ENCODE data around the gene ZNF775.

Gene ZNF775

DNA sequence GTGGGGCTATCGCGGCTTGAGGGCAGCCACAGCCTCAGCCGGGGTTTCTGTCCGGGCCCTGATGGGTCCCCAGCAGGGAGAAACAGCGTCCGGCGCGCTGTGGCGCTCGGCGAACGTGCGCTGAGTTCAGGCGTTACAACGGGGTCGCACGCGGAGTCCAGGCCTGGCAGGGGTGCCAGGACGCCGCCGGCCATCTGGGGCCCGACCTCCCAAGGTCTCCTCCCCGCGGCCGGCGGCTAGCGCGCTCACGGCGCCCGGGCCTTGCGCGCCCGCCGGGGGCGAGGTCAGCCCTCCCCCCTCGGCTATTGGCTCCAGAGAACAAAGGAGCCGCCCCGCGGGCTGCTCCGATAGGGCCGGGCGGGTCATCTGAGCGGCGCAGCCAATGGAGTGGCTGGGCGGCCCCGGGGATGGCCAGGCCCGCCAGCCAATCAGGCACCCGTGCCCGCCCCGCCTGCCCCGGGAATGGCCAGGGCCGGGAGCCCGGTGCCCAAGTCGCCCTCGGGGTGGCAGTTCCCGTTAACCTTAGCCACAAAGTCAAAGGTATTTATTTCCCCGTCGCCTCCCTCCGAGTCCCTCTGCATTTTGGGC, at the start of gene ZNF775:
ZNF775 (plus strand) TSS at position 478 of the 588 bp plus-strand sequence. CDS start 9,141 bp downstream, outside the sequence.
- DNase-seq = peak; percentile 97

DNA sequence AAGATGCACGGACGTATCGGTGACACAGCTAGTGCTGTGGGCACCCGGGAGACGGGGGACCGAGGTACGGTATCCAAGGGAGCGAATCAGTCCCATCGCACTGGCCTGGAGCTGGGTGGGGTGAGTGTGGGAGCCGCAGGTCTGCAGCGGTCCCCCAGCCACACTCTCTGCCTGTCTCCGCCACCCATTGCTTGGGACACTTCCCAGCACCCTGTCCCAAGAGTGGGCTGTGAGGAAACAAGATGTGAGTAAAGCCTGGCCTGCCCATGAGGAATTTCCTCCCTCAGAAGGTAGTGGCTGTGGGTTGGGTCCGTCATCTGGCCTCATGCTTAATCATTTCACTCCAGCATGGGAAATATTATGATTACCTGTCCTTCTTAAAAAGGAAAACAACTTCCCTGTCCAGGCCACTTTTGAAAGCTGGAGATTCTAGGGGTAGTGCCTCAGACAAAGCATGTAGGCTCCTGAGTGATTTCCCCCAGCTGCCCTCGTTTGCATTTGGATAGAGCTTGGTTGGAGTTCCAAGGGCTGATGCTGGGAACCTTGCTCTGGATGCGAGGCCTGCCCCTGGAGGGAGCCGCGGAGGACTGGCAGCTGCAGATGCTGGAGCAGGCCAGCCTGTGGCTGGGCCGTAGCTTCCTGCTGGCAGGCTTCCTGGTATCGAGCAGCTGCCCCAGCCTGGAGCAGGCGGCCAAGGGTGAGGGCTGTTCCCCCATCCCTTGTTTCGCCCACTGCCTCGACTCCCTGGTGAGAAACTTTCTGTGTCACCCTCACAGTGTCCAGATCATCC, 49.6 kb upstream of the ZNF775 start:
- DNase-seq = peak; percentile 48

DNA sequence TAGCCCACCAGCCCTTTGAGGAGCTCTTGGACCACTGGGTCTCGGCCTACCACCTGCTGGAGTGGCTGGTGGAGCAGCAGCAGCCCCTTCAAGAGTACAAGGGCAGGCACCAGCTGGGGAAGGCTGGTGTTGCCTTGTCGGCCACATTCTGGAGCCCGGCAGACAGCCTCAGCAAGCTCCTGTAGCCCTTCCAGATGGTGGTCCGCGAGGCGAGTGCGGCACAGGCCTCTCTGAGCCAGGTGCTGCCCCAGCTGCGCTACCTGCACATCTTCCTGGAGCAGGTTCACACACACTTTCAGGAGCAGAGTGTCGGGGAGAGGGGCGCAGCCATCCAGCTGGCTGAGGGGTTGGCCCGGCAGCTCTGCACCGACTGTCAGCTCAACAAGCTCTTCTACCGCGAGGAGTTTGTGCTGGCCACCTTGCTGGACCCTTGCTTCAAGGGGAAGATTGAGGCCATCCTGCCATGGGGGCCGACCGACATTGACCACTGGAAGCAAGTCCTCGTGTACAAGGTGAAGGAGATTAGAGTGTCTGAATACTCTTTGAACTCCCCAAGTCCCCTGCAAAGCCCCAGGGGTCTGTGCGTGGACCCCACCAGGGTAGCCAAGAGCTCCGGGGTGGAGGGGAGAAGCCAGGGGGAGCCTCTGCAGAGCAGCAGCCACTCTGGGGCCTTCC, 48.8 kb upstream of the ZNF775 start:
- no peak for DNase-seq

DNA sequence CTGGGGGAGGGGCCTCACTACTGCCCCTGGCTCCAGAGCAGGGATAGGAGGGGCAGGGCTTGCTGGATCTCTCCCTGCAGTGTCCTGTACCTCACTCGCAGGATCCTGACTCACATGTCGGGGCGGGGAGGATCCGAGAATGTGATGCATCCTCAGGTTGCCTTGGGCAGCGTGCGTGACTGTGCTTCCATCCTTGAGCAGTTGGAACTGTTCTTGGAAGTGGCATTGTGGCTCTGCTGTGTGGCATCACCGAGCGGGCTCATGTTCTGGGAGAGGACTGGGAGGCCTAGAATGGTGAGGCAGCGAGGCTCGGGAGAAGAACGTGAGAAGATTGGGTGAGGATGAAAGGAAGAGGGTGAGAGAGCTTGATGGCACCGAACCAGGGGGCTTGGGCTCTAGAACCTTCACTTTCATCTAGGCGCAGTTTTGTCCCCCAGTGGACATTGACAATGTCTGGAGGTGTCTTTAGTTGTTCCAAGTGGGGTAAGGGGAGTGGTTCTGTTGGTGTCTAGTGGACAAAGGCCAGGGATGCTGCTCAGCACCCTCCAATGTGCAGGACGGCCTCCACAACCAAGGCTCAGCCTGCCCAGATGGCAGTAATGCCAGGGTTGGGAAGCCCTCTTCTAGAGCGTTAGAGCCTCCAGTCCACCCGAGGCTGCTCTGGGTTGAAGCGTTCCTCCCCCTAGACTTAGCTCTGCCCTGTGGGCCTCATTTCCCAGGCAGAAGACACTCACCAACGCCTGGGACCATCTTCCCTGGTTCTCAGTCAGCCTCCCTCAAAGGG, 46.1 kb upstream of the ZNF775 start:
- no peak for DNase-seq

DNA sequence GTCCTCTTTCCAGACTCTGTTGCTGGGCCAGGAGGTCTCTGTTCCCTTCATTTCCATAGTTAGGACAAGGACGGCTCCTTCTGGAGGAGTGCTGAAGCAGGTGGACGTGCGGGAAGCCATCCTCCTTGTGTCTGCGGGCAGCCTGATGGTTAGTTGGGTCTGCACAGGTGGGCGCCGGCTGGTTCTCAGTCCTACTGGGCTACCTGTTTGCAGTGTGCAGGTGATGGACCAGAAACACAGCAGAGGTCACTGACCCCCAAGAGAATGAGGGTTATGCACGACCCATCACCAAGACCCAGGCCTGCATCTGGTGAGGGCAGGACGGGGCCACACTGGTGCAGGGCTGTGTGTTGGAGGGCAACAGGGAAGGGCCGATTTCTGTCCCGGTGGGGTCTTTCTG, 45.5 kb upstream of the ZNF775 start:
- no peak for DNase-seq

DNA sequence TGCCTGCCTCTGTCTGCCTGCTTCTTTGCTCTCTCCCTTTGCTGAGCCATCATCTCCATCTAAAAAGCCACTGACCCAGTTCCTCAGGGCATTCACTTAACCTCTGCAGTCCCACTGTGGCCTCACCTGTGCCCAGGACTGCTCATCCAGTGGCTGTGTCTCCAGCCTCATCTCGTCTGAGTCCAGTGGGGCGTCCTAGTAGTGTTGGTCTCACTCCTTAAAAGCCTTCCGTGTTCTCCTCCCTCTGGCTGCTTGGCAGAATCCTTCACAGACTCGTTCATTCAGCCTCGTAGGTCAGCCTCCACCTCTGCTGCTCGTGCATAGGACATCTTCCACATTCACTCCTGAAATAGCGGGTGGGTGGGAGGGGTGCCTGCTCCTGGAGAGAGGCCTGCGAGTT, 45.0 kb upstream of the ZNF775 start:
- DNase-seq = no peak

DNA sequence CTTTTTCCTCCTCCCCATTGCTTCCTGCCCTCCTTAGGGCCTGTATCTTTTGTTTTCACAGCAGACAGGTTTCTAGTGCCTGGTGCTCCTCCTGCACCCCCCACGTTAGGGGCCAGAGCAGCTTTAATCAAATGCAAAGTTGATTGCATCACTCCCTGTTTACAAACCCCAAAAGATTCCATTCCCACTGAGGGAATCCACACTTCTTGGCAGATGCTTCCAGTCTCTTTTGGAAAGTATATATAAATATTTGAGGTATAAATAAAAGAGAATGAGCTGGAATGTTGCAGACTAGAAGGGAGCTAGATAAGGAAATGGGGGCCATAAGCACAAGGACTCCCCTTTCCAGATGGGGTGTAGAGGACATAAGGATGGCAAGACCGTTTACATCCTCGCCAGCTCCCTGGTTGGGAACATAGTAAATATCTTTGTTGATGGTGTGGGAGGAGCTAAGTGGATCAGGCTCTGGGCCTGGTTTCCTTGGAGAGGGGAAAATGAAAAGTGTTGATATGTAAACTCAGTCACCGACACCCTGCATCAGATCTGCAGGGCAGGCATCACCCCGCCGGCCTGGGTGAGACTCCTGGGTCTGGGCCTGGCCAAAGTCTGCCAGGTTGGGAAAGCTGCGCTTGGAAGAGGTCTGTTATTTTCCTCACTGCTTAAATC, 43.9 kb upstream of the ZNF775 start:
- no peak for DNase-seq

DNA sequence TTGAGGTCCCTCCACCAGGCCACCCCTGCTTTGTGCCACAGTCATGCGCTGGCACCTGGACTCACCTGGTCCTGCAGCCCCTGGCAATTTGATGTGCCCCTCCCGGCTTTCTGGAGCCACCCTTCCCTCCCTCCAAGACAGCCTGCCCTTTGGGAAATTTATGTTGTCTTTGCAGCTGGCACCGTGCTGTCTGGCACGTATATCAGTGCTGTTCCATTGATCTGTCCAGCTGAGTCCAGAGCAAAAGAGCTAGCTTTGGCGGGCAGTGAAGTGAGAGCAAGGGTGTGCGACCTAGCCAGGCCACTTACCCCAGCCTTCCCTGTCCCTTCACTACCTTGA, 43.4 kb upstream of the ZNF775 start:
- DNase-seq = no peak

DNA sequence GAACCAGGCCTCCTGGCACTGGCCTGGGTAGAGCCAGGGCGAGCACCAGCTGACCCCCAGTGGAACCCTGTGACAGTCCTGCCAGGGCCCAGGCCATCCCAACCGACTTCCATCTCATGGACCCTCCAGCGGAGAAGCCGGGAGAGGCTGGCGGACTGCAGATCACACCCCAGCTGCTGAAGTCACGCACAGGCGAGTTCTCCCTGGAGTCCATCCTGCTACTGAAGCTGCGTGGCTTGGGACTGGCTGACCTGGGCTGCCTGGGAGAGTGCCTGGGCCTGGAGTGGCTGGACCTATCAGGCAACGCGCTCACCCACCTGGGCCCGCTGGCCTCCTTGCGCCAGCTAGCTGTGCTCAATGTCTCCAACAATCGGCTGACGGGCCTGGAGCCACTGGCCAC, 42.4 kb upstream of the ZNF775 start:
- DNase-seq = no peak

DNA sequence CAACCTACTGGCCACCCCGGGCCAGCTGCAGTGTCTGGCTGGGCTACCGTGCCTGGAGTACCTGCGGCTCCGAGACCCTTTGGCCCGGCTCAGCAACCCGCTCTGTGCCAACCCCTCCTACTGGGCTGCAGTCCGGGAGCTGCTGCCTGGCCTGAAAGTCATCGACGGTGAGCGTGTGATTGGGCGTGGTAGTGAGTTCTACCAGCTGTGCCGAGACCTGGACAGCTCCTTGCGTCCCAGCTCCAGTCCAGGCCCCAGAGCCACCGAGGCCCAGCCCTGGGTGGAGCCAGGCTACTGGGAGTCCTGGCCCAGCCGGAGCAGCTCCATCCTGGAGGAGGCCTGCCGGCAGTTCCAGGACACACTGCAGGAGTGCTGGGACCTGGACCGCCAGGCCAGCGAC, 42.0 kb upstream of the ZNF775 start:
- DNase-seq = no peak

DNA sequence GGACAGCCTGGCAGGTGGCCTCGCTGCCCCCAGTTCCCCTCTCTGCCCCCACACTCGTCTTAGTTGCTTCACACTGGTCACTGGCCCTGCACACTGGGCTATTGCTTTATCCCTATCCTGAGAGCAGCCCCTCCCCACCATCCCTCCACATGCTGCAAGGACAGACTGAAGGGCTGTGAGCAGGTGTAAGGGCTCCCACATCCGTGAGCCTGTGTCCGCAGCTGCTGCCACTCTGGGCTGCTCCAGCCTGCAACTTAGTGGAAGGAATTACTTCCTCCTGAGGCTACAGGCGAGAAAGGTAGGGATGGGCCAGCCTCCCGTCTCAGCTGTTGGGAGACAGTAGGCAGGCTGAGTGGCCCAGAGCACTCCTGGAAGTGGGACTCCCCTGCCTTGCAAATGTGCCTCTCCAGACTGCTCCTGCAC, 41.5 kb upstream of the ZNF775 start:
- no peak for DNase-seq

DNA sequence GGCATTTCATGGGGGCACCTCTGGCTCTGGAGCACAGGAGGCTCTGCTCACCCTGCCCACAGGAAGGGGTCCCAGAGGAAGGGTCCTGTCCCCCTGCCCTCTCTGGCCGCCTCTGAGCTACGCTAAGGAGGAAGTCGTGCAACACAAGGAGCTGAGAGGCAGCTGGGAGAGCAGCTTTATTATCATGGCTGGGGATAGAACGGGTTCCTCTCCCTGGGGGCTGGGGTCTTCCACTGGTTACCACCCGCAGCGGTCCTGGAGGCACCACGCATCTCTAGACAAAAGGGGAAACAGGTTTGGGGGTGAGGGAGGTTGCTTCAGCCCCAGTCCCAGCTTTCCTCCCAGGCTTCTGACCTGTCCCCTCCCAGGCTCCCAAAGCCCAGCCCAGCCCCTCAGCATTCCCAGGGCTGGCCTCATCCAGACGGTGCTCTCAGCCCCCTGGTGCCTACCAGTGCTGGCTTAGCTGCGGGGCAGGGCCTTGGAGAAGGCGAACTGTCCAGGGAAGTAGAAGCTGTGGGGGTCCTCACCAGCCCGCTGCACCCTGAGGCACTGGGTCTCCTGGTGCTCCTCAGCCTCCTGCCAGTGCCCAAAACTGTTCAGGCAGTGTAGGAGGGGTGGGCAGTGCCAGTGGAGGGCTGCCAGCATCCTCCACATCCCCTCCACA, 40.8 kb upstream of the ZNF775 start:
- DNase-seq = no peak

DNA sequence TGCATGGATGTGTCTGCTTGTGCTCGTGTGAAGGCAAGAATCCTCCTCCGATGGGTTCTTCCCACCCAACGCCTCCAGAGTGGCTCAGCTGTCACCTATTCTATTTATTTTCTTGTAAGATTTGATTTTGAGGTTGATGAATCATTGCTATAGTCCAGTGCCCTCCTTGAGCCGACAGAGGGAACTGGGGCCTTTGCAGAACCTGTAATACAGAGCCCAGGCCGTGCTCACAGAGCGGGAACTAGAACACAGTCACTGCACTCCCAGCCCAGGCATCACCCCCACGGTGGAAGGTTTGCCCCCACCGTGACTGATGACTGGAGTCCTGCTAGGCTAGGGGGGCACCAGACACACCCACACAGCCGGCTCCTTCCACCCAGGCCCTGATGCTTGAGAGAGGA, 39.7 kb upstream of the ZNF775 start:
- DNase-seq = no peak

DNA sequence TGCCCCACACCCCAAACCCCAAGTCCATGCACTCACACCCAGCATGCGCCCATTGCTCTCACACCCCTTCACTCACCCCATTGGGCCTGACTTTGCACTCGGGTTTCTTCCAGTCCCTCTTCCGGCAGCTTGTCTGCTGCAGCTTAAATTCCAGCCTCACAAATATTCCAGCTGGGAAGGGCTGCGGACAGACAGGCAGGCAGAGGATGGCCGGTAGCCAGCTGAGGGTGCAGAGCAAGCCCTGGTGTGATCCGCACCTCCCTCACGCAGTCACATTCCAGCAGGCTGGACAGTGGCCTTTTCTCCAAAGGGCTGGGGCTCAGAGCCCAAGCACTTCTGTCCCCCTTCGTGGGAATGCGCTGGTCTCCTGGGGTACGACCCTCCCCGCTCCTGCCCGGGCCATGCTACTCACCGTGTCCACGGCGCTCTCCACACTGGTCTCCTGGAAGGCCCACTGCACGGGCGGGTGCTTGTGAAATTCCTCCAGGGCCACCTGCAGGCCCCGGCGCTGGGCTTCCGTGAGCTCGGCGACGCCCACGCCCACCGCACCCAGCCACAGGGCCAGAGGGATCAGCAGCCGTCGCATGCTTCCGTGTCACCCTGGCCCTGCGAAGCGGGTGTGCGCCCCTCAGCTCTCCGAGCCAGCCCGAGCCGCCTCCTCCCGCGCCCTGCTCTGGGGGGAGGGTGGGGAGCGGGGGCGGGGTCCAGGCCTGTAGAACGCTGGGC, 38.9 kb upstream of the ZNF775 start:
- DNase-seq = no peak

DNA sequence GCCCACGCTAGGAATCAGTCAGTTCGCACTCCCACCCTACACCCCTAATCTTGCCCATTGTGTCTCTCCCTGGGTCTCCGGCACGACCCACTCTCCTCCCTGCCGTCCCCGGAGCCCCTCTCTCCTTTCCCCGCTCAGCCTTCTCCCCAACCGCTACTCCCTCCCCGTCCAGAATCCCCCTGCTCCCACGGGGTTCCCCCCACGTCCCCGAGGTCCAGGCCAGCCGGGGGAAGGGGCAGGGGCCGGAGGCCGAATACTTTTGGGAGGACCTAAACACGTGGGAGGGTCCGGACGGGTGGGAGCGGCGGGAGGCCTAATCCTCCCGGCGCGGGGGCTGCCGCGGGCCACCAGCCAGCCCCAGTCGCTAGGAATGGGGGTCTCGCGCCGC, 38.3 kb upstream of the ZNF775 start:
- DNase-seq = no peak

DNA sequence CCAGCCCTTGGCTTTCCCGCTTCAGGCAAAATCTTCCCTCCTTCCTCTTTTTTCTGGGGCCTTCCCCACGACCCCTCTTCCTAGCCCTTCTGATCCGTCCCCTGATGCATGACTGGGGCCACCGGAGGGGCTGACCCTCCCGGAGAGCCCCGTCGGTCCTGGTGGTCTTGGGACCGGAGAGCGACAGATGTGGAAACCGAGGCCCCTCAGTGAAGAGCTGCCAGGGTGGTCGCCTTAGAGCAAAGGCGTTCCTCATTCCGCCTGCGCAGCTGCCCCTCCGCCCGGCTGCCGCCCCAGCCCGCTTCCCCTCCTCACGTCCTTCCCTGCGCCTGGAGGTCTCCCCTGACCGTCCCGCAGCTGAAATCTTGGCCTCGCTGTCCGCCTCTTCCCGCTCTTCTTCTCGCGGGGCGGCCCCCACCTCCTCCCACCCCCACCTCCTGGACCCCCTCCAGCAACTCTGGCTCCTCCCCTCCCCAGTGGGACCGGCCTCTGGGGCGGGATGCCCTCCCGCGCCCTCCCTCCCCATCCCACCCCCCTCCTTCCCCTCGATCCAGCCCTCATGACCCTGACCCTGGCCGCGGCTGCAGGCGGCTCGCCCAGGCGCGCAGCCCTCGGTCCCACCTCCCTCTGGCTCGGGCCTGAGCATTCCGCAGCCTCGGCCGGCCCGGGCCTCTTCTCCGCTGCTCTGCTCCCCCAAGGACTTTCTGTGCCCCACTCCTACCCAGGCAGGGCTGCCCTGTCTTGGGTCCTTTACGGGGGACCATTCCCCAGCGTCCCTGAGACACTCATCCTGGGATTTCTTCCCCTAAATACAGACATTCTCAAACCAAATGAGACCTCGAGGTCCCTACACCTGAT, 37.6 kb upstream of the ZNF775 start, which contains the start of gene RARRES2:
RARRES2 (minus strand) TSS at position 367 of the 858 bp plus-strand sequence. CDS start 1,020 bp downstream, outside the sequence.
- no peak for DNase-seq

DNA sequence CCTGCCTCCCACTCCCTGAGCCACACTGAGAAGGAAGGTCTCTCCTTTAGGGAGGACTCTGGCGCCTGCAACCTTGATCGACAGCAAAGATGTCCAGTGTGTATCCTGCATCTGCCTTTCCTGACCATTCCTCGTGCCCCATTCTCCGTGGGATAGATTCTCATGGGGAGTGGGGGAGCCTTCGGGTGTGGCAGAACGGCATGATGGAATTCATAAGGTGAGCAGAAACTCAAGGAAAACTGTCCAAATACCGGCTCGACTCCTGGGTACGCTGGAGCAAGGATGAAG, 37.1 kb upstream of the ZNF775 start:
- DNase-seq = no peak

DNA sequence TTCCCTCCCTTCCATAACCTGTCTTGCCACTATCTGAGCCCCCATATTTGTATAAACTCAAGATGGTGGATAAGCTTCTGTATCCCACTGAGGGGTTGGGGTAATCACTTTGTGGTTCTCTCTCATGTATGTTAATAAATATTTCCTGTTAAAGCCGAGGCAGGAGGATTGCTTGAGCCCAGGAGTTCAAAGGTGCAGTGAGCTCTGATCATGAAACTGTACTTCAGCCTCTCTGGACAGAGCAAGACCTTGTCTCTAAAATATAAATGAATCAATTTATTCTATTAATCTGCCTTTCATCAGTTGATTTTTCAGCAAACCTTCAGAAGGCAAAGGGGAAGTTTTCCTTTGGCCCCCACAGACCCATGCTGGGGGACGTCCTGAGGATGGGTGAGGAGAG, 35.9 kb upstream of the ZNF775 start:
- no peak for DNase-seq

DNA sequence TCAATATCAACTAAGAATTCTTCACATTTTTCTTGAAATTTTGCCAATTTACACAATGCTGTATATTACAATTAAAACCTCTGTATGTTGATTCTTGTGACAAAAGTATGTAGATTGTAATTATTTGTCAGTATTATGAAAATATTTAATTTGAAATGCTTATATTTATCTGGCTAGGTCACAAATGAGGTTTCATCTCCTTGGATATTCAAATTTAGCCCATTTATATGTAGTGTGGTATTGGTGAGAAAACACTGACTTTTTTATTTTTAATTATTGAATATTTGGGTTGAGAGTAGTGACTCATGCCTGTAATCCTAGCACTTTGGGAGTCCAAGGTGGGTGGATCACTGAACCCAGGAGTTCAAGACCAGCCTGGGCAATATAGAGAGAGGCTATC, 34.8 kb upstream of the ZNF775 start:
- no peak for DNase-seq

DNA sequence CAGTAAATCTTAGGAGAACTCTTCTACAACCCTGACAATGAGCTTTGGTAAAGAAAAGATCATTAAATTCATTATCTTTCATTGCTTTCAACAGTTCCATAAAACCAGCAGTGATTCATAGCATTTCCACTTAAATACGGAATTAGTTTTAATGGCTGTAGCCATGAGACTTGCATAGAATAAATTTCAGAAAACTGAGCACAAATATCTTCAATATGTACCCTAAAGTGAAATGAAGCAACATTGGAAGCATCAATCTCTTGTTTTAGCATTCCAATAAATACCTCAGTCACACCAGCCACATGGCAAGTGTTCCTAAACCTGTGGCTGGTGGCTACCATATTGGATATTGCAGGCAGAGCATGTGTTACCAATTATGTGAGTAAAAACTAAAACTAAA, 34.1 kb upstream of the ZNF775 start:
- no peak for DNase-seq

DNA sequence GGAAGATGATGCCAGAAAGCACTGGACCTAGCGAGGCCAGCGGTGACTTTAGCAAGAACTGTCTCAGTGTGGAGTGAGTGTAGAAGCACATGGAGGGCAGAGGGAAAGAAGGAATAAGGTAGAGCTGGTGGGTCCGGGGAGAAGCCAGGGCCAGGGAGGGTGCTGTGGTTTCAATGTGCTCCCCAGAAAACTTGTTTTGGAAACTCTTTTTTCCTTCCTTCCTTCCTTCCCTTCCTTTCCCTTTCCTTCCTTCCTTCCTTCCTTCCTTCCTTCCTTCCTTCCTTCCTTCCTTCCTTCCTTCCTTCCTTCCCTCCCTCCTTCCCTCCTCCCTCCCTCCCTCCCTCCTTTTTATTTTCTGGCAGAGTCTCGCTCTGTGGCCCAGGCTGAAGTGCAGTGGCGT, 32.2 kb upstream of the ZNF775 start:
- no peak for DNase-seq

All from midbrain (tissue), 1 donor.